ENCODE results near the gene TTLL11. TPM values are rescaled to one million over a fixed set of nuclear protein-coding genes. Genes with fewer than 3 reads are reported as not detected.
A peak's percentile ranks its signal among the peaks of the same experiment; 100 is the strongest.

The TTLL11 gene
- polyA plus RNA-seq, 4 donors, result 6.6 to 9.3 (median 7.9) TPM

DNA sequence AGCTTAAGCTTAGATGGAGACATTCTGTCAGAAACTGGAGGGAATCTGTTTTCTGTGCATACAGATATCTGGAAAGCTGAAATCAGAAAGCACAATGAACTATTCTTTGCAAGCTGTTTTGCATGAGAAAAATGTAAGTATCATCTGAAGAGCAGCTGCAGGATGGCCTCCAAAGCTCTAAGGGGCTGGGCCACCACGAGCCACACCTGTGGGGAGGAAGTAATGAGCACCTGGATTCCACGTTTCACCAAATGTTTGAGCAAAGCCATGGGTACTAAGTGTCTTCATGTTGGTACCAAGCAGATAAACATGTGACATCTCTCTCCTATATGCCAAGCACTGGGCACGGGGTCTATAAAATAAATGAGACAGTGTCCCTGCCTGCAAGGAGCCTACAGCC, 199.3 kb downstream of the TTLL11 start:
- DNase-seq (ENCODE audit: low read depth in 4 of 4, low spot score in 3 of 4), result no peak

DNA sequence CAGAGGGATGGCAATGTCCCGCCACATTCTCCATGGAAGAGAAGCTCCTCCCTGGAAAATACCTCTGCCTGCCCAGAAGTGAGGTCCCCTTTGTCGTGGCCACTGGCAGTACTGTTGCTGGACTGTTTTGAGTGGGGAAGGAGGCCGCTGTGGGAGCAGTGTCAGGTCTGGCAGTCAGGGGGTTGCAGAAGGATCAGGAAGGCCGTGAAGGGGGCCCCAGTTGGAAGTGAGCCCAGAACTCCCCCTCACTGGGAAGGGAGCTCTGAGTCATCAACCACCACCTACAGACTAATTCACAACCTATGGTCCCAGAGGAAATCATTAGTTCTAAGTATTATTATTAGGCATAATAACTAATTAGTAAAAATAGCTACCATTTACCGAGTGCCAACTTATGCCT, 200.4 kb downstream of the TTLL11 start:
- DNase-seq (ENCODE audit: low read depth in 4 of 4, low spot score in 3 of 4), result no peak

DNA sequence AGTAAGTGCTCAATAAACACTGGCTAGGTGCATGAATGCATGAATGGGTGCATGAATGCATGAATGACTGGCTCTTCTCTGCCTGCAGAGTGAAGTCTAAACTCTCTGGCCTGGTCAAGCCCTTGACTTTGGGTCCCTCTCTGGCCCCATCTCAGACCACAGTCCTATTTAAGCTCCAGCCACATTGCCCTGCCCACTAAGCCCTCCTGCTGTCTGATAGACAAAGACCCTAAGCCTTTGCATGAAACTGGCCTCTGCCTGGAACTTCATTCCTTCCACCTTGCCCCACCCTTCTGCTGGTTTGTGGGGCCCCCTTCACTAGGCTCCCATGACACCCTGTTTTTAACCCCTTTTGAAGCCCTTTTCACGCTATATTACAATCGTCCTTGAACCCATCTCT, 202.4 kb downstream of the TTLL11 start:
- DNase-seq (ENCODE audit: low read depth in 4 of 4, low spot score in 3 of 4), result no peak

DNA sequence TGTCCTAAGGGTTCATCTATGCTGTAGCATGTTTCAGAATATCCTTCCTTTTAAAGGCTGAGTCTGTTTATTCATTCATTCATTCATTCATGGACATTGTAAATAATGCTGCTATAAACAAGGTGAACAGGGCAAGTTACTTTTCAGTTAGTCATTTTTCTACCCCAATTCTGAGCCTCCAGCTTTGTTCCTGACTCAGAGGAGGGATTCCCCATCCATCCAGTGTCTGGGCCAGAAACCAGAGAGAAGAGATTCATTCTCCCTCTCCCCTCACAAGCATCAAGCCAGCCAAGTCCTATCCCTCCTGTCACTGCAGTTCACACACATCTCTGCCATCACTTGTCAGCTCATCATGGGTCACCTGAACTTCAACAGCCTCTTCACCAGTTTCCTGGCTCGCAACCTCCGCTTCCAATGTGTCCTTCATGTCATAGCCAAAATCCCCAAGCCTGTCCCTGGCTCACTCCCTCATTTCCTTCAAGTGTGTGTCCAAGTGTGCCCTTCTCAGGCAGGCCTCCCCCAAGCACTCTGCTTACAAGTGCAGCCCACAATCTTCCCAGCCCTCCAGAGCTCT, 203.0 kb downstream of the TTLL11 start:
- DNase-seq (ENCODE audit: low read depth in 4 of 4, low spot score in 3 of 4), result no peak

DNA sequence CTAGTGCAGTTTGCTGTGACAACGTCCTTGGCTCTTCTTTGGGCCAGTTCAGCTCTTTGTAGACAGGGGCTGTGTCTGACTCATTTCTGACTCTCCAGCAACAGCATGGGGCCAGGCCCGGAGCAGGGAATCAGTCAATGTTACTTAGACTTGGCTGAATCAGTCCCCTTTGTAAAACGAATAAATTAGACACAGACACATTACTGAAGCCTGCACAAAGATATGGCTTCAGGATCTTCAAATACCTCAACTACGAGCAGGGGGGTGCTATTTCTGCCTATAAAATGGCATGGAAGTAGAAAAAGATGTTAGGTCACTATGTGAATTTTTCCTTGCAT, 204.7 kb downstream of the TTLL11 start:
- DNase-seq (ENCODE audit: low read depth in 4 of 4, low spot score in 3 of 4), result no peak

DNA sequence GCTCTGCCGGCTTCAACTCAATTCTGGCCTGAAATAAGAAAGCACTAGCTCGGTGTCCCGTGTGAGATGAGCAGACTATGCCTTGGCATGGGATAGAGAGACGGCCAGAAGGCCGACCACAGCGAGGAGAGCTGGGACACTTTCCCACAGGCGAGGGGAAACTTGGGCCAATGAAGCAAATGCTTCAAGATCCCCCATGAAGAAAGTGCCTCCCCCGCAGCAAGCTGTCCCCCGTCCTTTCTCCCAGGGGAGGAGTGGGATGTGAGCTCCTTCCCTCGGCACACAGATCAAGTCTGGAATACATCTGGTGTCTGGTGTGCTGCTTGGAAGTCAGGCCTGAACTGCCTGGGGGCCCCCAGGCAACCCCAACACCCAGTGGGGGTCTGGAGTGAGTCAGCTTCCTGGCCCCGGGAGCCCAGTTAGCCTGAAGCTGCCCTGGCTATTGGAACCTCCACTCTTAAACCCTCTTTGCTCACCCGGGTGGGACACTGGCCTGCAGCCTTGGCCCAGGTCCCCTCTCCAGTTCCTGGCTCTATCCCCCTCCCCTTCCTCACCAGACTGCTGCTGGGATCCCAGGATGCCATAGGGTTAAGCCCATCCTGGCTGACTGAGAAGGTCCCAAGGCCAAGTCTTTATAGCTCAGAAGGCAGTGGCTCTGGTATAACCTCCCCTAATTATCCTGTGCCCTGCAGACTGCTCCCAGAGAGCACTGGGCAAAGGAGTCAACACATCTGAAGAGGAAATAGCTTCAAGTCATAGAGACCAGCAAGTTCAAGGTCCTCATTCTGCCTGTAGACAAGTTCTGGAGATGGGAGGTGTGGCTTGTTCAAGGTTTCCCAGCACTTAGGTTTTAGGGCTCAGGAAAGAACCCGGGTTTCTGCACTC, 205.3 kb downstream of the TTLL11 start:
- no peak for DNase-seq (ENCODE audit: low read depth in 4 of 4, low spot score in 3 of 4)

DNA sequence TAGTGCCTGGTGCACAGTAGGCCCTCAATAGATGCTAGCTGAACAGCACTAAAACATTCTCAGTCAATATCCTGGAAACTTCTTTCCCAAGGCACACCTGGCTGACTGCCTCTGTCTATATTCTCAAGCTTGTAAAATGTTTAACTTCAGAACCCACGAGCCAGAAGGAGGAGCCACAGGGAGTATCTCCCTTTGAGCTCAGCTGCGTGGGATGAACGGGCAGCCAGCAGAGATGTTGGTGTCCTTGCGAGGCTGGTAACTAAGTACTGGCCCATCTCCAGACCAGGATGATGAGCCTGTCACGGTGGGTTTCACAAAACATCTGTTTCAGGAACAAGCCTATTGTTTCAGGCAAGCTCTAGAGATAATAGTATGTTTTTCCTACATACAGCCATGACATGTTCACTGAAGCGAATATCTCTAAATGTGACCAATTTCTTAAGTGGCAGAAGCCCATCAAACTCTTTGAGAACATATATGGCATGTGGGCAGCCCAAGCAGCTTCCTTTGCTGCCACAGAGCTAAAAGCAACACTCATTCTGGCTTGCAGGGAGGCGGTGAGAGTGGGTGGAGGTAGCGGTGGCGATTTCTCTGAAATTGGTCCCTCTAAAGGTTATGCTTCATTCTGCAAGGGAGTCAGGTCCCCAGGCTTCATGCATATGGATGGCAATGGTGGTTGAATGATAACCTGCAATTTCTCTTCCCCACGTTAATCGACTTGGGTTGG, 206.2 kb downstream of the TTLL11 start:
- DNase-seq (ENCODE audit: low read depth in 4 of 4, low spot score in 3 of 4), result no peak

DNA sequence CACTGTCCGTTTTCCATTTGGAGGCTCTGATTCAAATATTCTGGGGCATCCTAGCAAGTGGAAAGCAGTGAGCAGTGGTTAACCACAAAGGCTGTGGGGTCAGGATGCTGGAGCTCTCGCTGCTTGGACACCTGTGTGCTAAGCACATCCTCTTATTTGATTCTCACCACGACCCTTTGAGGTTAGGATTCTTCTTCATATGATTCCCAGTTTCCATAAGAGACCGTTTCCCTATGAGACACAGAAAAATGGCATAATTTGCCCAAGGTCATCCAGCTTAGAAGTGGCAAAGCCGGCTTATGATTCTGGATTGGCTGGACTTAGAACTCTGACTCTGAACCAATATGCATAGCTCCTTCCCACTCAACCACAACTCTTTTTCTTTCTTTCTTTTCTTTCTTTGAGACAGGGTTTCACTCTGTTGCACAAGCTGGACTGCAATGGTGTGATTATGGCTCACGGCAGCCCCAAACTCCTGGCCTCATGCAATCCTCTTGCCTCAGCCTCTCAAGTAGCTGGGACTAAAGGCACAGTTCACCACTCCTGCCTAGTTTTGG, 207.7 kb downstream of the TTLL11 start:
- DNase-seq (ENCODE audit: low read depth in 4 of 4, low spot score in 3 of 4), result no peak

DNA sequence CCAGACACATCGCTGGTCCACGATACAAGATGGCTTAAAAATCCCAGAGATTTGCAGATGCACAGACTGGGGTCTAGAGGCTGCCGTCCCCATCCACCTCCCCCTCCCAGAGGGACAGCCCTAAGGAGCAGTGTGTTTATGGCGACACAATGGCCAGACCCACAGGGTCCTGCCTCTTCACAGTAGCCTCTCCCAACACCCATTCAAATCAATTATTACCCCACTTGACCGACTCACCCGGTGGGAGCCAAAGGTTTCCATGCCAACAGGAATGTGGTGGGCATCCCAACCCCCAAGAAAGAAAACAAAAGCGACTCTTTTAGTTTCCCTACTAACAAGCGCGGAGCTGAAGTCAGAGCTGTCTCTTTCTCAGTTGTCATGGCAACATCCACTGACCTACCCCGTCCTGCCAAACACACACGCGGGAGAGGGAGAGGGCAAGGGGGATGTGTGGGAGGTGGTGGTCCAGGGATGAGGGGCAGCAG, 209.0 kb downstream of the TTLL11 start:
- DNase-seq (ENCODE audit: low read depth in 4 of 4, low spot score in 3 of 4), result peak in 3 of 4 donors; percentile 64 to 76 (median 66)

DNA sequence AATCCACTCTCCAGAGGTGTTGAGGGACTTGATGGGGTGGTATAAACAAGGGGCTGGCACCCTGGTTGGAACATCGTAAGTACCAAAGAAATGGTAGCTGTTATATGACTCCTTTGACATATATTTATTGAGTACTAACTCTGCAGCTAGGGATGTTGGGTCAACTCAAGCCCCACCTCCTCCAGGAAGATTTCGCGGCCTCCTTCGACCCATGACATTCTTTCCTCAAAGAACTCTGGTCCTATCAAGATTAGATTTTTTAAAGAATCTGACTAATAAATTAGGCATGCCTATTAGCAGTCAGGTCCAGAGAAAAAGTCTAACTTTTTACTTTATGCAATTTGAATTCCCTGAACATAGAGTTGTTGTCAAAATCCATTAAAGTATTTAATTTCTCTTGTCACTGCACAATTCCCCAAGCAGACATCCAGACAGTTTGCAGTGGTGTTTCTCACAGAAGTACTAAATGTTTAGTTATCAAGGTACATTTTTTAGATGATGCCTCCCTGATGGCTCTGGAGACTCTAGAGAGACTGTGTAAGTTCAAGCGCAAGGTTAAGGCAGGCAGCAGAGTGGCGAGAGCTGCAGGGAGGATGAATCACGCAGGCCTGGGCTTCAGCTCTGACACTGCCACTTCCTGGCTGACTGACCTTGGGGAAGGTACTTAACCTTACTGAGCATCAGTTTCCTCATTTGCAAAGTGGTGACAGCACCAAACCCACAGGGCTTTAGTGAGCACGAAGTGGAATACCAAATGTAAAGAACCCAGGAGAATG, 209.6 kb downstream of the TTLL11 start:
- no peak for DNase-seq (ENCODE audit: low read depth in 4 of 4, low spot score in 3 of 4)

DNA sequence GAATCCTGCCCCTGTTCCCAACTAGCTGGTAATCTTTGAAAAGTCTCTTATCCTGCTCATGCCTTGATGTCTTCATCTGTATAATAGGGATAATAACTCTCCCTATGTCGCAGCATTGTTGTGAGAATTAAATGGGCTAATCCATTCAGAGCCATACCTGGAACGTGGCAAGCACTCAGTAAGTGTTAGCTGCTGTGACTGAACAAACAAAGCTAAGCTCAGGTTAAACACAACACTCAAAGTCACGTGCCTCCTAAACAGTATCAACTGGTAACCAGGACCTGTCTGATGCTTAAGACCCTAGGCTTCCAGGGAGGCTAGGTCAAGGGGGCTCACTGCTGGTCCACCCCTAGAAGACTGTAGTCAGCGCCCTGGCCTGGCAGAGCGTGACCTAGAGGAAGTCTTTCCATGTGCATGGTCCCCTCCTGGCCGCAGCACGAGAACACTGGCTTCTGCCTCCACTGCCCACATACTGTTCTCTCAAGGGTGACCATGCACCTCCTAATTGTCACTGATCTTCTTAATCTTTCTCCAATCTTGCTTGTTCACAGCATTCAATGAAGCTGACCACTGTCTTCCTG, 211.1 kb downstream of the TTLL11 start:
- DNase-seq (ENCODE audit: low read depth in 4 of 4, low spot score in 3 of 4), result no peak

DNA sequence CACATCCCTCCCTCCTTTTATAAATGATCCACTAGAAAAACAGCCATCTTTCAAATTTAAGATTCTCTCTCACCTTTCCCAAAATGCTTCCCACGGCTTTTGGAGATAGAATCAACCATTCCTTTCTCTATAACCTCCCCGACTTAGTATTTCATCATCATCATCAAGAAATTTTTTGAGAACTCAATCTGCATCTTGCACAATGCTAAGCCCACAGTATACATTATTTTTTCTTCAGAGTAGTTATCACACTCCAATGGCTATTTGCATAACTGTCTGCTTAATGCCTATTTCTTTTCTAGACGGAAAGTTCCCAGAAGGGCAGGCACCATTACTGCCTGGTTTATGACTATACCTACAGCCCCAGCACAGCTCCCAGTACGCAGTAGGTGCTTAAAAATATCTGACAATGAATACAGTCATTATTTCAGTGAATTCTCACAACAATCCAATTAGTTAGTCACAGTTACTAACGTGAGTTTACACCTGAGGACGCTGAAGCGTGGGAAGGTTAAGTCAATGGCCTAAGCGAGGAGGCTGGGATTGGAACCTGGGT, 212.7 kb downstream of the TTLL11 start:
- DNase-seq (ENCODE audit: low read depth in 4 of 4, low spot score in 3 of 4), result no peak

DNA sequence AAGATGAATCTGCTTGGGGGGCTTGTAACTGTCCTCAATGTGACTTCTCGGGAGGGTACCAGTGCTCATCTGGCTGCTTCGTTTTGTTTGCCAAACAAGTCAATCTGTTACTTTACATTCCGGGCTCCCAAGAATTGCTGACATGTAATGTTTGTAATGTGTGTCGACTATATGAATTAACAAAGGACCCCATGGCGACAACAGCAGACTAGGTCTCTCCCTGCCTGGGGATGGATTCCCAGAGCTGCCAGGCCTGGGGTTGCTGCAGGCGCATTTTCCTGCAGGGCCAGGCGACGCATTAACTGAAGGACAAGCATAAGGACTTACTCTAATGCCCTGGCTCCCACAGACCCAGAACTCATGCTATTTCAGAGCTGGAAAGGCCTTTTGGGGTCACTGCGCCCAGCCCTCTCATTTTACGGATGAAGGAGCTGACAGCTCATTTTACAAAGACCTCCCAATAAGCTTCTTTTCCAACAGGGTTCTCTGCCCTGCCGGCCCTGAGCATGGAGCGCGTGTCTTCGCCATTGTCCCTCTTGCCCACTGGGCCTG, 214.8 kb downstream of the TTLL11 start:
- DNase-seq (ENCODE audit: low read depth in 4 of 4, low spot score in 3 of 4), result no peak

DNA sequence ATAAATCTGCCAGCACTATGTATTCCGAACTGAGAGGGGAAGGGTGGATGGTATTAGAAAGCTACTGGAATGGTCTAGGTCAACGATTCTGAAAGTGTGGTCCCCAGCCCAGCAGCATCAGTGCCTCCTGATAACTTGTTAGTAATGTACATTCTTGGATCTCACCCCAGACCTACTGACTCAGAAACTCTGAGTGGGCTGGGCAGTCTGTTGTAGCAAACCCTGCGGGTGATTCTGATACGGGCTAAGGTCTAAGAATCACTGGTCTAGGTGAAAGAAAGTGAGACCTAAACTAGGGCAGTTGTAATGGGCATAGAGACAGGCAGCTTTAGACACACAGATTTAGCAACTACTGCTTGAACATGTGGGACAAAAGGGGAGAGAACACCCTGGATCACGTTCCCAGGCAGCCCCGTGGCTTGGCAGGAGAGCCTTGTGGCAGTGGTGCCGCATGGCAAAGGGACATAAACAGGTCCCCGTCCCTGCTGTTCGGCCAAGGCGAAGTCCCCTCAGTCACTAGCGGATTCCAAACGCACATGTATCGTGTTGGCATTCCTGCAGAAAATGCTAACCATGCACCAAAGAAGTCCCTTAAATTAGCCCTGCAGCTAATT, 216.3 kb downstream of the TTLL11 start:
- no peak for DNase-seq (ENCODE audit: low read depth in 4 of 4, low spot score in 3 of 4)

DNA sequence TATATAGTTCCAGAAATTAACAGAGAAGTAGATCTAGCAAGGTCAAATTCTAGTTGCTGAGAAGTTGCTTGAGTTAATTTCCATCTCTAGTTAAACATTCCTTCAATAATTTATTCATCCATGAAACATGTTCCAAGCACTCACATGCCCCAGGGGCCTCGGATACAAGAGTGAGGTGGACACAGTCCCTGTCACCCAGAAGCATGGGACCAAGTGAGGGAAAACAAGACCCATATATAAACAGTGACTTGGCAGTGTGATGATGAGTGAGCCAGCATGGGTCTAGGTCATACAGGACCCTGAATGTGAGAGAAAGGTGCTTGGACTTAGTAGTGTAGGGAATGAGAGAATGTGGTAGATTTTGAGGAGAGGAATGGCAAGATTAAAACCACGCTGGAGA, 216.9 kb downstream of the TTLL11 start:
- DNase-seq (ENCODE audit: low read depth in 4 of 4, low spot score in 3 of 4), result no peak

DNA sequence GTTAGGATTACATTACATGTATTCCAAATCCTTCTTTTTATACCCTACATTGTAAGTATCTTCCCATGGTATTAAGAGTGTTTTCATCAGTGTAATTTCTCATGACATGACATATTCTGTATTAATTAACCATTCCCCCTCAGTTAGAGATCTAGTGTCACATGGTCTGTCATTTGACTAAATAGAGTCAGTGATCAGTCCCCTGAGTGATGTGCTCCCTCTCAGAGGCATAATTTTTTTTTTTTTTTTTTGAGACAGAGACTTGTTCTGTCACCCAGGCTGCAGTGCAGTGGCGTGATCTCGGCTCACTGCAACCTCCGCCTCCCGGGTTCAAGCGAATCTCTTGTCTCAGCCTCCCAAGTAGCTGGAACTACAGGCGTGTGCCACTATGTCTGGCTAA, 218.6 kb downstream of the TTLL11 start:
- no peak for DNase-seq (ENCODE audit: low read depth in 4 of 4, low spot score in 3 of 4)

DNA sequence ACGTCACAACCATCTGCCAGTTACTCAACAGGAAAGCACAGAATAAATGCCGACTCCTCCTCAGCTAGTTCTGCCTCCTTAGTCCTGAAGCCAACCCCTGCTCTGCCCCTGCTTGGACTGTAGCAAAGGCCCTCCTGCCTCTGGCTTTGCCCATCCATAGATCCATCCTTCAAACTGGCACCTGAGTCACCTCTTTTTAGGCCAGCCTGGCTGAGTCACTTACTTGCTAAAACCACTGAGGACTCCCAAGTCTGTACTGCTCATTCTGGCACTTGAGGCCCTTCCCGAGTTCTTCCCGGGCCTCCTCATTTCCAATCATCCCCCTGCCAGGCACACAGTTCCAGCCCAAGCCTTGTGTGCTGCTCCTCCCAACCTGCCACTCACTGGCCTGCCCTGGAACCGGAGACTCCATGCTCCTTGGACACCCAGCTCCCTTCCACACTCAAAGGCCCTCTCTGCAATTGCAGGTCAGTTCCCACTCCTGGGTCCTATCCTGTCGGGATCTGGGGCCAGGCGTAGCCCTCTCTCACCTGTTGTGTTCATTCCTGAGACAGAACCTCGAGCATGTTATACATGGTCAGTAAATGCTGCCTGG, 221.6 kb downstream of the TTLL11 start:
- DNase-seq (ENCODE audit: low read depth in 4 of 4, low spot score in 3 of 4), result no peak

DNA sequence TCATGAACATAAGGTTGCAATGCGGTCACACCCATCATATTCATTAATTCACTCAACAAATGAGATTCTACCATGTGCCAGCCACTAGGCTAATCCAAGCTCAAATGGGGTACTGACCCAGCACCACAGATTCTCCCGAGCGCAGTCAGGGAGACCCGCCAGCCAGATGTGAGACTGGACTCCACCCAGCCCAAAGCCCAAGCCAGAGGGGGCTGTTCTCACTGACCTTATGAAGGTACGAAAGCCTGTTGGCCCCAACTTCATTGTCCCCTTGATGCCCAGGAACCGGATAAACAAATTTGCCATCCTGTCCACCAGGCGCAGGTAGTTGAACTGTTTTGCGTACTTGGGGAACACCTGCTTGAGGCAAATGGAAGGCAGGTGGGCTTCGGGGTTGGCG, 222.8 kb downstream of the TTLL11 start:
- DNase-seq (ENCODE audit: low read depth in 4 of 4, low spot score in 3 of 4), result no peak

DNA sequence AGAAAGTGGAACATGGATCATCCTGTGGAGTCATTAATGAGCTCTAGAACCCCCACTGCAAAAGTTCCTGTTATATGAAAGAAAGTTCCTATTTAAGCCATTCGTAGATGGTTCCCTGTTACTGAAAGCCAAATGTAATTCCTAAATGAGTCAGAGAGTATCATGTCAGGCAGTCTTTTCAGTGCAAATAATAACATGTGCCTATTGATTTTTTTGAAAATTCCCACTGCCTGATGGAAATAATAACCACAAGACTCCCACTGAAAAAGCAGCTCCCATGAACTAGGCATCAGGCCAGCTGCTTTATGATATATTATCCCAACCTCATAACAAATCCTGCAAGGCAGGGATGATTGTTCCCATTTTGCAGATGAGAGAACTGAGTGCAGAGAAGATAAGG, 224.5 kb downstream of the TTLL11 start:
- DNase-seq (ENCODE audit: low read depth in 4 of 4, low spot score in 3 of 4), result no peak

Measured in left renal pelvis (tissue), 4 donors.